Smooth muscle cell (in vitro differentiated cells): Measurements from ENCODE around the gene GHRHR. TPM values are rescaled to one million over a fixed set of nuclear protein-coding genes. Genes with fewer than 3 reads are reported as not detected.
A peak's percentile ranks its signal among the peaks of the same experiment; 100 is the strongest.

Experiments used
- DNase-seq: peaks from one replicate; lab custom pipeline; 2025; ENCODE audit not compliant: unreplicated experiment; lab: John Stamatoyannopoulos, UW
- H2AFZ ChIP-seq: fragments of 200-600 bp; sonication (generic); 2 replicates; pipeline ENCODE4 v1.6.0; 2016; ENCODE audit warnings: antibody characterized with exemption, low read depth, mild to moderate bottlenecking
- H3F3A ChIP-seq: fragments of 200-600 bp; sonication (generic); 2 replicates; pipeline ENCODE4 v1.6.0; 2017; ENCODE audit warnings: antibody characterized with exemption, low read depth
- H3K27ac ChIP-seq: fragments of 200-600 bp; sonication (generic); 2 replicates; pipeline ENCODE4 v1.5.1; 2016; ENCODE audit warnings: low read depth, mild to moderate bottlenecking
- H3K27me3 ChIP-seq: fragments of 200-600 bp; sonication (generic); 2 replicates; pipeline ENCODE4 v1.6.1; 2016; ENCODE audit warnings: low read depth, mild to moderate bottlenecking
- H3K36me3 ChIP-seq: fragments of 200-600 bp; sonication (generic); 2 replicates; pipeline ENCODE4 v1.5.1; 2016; ENCODE audit warnings: low read depth
- H3K4me1 ChIP-seq: fragments of 200-600 bp; sonication (generic); 2 replicates; pipeline ENCODE4 v1.5.1; 2016; ENCODE audit warnings: low read depth
- H3K4me2 ChIP-seq: fragments of 200-600 bp; sonication (generic); 2 replicates; pipeline ENCODE4 v1.6.0; 2016; ENCODE audit warnings: mild to moderate bottlenecking
- H3K4me3 ChIP-seq: fragments of 200-600 bp; sonication (generic); 2 replicates; pipeline ENCODE4 v1.5.1; 2016; ENCODE audit warnings: mild to moderate bottlenecking
- H3K79me2 ChIP-seq: fragments of 200-600 bp; sonication (generic); 2 replicates; pipeline ENCODE4 v1.6.0; 2016; ENCODE audit warnings: low read depth, mild to moderate bottlenecking
- H3K9ac ChIP-seq: fragments of 200-600 bp; sonication (generic); 2 replicates; pipeline ENCODE4 v1.6.0; 2016; ENCODE audit warnings: low read depth
- H3K9me3 ChIP-seq: fragments of 200-600 bp; sonication (generic); replicated peaks from 2 replicates; pipeline ENCODE4 v1.5.1; 2016; ENCODE audit warnings: low read depth
- H4K20me1 ChIP-seq: fragments of 200-600 bp; sonication (generic); 2 replicates; pipeline ENCODE4 v1.6.0; 2016; ENCODE audit warnings: low read depth
- WGBS: methylation state at CpG from one replicate; pipeline ENCODE4 v1.1.7; 2016; ENCODE audit warnings: low lambda C conversion rate; 5-methylcytosine and 5-hydroxymethylcytosine counted together
- polyA plus RNA-seq: library from polyadenylated mRNA; unstranded; fragments of >200 nt; fragmentation: Nextera tagmentation; extraction: Ambion mirVana; gene quantifications from 2 replicates; pipeline ENCODE4 v1.2.1, GENCODE V29; 2016
- total RNA-seq: library from RNA; depleted of rRNA; stranded (reverse); fragments of >200 nt; gene quantifications from 2 replicates; pipeline ENCODE4 v1.2.3, GENCODE V29; 2014
- TF ChIP-seq, protein P1 (sequence below): fragments of 200-600 bp; sonication (generic); IDR thresholded peaks from 2 replicates; pipeline ENCODE4 v1.5.1; 2017; ENCODE audit warnings: borderline replicate concordance, mild to moderate bottlenecking, antibody characterized with exemption; ENCODE audit not compliant: insufficient read depth, poor library complexity, severe bottlenecking

Gene GHRHR
- total and polyA plus RNA-seq, 2 experiments from 2014 or later: not detected

GRCh38 chr7:30929686-30930085 lies 34.1 kb upstream of the GHRHR start:
- 91% methylated on average over 4 of the region's 4 CpGs for WGBS
- TF ChIP-seq, protein P1, sequence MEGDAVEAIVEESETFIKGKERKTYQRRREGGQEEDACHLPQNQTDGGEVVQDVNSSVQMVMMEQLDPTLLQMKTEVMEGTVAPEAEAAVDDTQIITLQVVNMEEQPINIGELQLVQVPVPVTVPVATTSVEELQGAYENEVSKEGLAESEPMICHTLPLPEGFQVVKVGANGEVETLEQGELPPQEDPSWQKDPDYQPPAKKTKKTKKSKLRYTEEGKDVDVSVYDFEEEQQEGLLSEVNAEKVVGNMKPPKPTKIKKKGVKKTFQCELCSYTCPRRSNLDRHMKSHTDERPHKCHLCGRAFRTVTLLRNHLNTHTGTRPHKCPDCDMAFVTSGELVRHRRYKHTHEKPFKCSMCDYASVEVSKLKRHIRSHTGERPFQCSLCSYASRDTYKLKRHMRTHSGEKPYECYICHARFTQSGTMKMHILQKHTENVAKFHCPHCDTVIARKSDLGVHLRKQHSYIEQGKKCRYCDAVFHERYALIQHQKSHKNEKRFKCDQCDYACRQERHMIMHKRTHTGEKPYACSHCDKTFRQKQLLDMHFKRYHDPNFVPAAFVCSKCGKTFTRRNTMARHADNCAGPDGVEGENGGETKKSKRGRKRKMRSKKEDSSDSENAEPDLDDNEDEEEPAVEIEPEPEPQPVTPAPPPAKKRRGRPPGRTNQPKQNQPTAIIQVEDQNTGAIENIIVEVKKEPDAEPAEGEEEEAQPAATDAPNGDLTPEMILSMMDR: no peak

GRCh38 chr7:30930621-30931020 lies 33.1 kb upstream of the GHRHR start:
- H2AFZ ChIP-seq: no peak overlapping the region
- no peaks in the 10 kb centered on the region for H3K79me2 ChIP-seq
- peaks cover 14% of the 10 kb centered on the region for H3F3A ChIP-seq
- DNase-seq: no peak
- no peak overlapping the region for H3K4me3 ChIP-seq
- TF ChIP-seq, protein P1: no peak
- H3K4me1 ChIP-seq: peaks cover 18% of the 10 kb centered on the region
- H3K9ac ChIP-seq: no peak overlapping the region
- no peaks in the 10 kb centered on the region for H3K36me3 ChIP-seq
- no peaks in the 10 kb centered on the region for H4K20me1 ChIP-seq
- peak overlapping the region; percentile 57 for H3K27ac ChIP-seq
- no peaks in the 10 kb centered on the region for H3K9me3 ChIP-seq
- H3K4me2 ChIP-seq: peak overlapping the region; percentile 62
- no peaks in the 10 kb centered on the region for H3K27me3 ChIP-seq
- 11% methylated on average over 8 of the region's 8 CpGs for WGBS

More at GRCh38 chr7:30929686-30930085, 34.1 kb upstream of the GHRHR start:
- peaks cover 8% of the 10 kb centered on the region for H4K20me1 ChIP-seq
- peak overlapping the region; percentile 28 for H3K27ac ChIP-seq
- H3F3A ChIP-seq: peaks cover 17% of the 10 kb centered on the region
- H3K4me3 ChIP-seq: no peak overlapping the region
- no peak for DNase-seq
- no peaks in the 10 kb centered on the region for H3K79me2 ChIP-seq
- H3K4me2 ChIP-seq: no peak overlapping the region
- peaks cover 18% of the 10 kb centered on the region for H3K4me1 ChIP-seq
- H3K36me3 ChIP-seq: no peaks in the 10 kb centered on the region
- no peak overlapping the region for H3K9ac ChIP-seq
- H2AFZ ChIP-seq: no peak overlapping the region
- no peaks in the 10 kb centered on the region for H3K9me3 ChIP-seq
- no peaks in the 10 kb centered on the region for H3K27me3 ChIP-seq

DNA sequence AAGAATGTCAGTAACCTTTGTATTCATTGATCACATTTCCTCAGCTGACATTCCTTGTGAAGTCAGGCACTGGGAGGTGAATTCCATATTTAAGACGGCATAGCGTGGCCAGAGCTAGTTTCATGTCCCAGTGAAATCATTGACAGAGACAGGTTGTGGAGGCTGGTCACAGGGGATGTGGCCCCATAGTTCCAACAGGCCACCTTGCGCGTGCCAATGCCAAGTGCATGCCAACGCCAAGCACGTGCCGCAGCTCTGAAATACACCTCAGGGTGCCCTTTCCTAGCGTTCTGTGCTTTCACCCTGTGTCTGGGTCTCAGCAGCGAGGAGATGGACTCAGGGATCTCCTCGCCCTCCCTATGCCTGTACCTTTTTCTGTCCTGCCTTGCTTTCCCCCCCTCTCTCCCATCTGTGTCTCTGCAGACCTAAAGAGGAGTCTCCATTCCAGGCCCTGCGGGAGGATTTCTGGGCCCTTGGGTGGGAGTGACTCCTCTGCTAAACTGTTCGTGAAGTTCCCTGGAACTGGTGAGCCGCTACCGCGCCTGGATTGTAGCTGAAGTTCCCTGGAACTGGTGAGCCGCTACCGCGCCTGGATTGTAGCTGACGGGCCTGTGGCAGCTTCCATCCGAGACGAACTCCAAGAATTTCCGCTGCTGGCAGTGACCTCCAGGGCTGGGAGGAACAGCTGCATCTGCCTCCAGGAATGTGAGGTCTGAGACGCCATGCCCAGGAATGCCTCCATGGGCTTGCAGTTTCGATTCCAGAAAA lies 32.4 kb upstream of the GHRHR start:
- H3K4me3 ChIP-seq: no peak overlapping the region
- no peak for DNase-seq
- peaks cover 18% of the 10 kb centered on the region for H3K4me1 ChIP-seq
- H3K27me3 ChIP-seq: no peaks in the 10 kb centered on the region
- peak overlapping the region; percentile 57 for H3K27ac ChIP-seq
- H4K20me1 ChIP-seq: no peaks in the 10 kb centered on the region
- H3K4me2 ChIP-seq: peak overlapping the region; percentile 62
- no peaks in the 10 kb centered on the region for H3K79me2 ChIP-seq
- no peak overlapping the region for H2AFZ ChIP-seq
- no peak overlapping the region for H3K9ac ChIP-seq
- H3F3A ChIP-seq: peaks cover 8% of the 10 kb centered on the region
- TF ChIP-seq, protein P1: no peak
- H3K36me3 ChIP-seq: no peaks in the 10 kb centered on the region
- no peaks in the 10 kb centered on the region for H3K9me3 ChIP-seq
- 52% methylated on average over 24 of the region's 24 CpGs for WGBS
